Activated naive CD4-positive, alpha-beta T cell (primary cell): ENCODE results near the gene SEC14L3.
"Not testable (repeated sequence)": the region's sequence is repeated elsewhere in the genome, so short reads cannot be mapped to it uniquely, and the experiment has no call there.

ENCODE experiments used
- DNase-seq, 4 experiments: peaks; one replicate each; lab custom pipeline; 2025; lab: John Stamatoyannopoulos, UW

The SEC14L3 gene

DNA sequence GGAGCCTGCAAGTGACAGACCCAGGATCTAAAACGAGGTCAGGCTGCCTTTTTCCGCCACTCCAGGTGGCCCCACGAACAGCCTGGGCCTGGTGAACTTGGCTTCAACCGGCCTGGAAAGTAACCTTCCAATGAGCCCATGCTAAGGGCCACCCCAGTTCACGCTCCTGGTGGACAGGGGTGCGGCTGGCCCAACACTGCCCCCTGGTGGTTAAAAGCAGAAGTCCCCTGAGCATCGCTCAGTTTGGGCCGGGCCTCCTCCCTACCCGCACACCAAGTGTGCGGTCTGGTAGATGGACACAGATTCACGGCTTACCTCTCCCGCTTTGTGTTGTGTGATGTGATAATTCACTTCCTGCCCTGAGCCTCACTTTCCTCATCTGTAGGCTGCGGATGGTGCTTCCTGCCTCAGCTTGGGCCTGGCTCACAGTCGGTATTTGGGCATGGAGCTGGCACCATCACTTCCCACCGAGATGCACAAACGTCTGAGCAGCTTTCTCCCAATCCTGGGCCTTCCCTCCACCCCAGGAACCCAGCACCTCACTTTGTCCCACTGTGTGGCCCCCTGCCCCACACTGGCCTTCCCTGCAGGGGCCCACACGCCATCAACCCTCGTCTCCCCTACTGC is 13.7 kb upstream of the SEC14L3 start:
- DNase-seq: peak; percentile 59 to 67 (median 64)

DNA sequence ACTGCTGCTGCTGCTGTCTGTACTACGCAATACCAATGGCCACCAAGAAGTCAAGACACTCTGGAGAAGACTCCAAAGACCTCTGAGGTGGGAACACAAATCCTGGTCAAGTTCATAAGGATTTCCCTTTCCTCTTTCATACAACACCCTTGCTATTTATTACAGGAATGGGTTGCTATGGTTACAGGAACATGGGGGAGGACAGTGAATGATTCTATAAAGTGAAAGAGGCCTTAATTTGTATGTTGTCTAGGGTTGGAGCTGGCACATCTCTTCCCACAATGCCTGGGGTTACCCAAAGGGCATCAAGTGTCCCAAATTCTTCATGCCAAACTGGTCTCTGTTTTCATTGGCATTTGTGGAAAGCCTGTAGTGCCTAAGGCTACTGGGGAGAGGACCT is 11.4 kb upstream of the SEC14L3 start:
- no peak for DNase-seq

DNA sequence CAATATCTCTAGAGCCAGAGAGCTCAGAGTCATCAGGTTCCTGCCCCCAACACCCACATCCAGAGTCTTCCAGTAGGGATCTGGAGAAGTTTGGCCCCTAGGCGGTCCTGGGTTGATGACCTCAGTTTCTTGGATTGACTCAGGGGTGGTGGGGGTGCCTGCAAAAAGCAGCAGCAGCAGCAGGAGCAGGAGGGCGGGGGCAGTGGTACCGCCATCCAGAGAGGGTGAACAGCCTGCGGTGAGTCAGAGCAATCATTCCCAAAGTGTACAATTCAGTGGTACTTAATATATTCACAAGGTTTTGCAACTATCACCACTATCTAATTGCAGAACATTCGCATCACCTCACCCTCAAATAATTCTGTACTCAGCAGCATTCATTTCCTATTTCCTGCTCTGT is 9.9 kb upstream of the SEC14L3 start:
- no peak for DNase-seq

- DNase-seq: no peak
These were observed 8.2 kb upstream of the SEC14L3 start for GRCh38 chr22:30479981-30480380.

DNA sequence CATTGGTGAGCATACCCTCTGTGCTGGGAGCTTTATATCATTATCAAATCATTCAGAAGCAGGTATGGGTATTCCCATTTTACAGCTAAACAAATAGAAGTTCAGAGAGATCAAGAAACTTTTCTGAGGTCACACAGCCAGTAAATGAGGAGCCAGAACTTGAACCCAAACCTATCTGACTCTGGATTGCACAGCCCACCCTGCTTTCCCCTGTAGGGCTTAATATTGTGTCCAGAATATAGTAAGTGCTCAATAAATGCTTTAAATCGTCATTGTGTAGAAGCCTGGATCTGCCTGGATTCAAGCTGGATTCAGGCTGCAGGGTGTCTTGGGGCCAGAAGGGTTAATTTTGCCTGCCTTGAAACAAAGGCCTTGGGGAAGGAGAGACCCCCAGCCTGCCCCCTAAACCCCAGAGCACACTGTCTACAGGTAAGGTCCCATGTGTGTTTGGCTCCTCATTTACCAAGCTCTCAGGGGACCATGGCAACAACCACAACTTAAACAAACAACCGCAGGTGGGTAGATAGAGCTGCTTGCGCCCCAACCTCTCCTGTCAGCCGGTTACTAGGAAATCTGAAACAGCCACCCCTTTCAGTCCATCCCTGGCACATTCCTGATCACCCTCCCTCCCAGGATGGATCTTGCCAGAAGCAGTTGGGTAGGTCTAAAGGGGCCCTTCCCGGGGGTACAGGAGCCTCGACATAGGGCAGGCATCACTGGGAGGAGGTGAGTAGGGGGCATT is 3.0 kb upstream of the SEC14L3 start:
- DNase-seq: no peak

GRCh38 chr22:30474121-30474520 is 2.3 kb upstream of the SEC14L3 start:
- no peak for DNase-seq

DNA sequence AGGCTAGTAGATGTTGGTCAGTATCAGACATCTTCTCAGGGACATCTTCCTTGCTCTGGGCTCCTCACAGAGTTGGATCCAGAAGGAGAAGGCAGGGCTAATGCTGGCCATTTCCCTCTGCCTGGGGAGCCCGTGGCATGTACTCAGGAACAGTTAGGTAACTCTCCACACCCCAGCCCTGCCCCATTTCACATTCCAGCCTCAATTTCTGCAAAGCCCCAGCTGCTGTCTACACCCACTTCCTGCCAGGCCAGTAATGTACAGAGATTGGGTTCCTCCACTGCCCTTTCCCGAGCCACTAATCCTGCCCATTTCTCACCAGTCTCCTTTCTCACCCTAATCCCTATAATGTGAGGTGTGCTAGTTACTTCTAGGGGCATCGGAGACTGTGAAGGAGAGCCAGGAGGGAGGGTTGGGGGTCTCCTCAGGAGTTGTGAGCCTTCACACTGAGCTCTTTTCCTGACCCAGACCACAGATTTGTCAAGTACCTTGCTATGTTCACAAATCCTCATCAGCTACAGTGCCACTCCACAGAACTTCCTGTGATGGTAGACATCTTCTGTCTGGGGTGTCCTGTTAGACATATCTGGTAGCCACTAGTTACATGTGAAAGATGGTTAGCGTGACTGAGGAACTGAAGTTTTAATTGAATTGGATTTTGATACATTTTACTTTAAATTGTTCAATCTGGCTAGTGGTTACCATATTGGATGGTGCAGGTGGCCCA is 1.3 kb upstream of the SEC14L3 start:
- DNase-seq: no peak

DNA sequence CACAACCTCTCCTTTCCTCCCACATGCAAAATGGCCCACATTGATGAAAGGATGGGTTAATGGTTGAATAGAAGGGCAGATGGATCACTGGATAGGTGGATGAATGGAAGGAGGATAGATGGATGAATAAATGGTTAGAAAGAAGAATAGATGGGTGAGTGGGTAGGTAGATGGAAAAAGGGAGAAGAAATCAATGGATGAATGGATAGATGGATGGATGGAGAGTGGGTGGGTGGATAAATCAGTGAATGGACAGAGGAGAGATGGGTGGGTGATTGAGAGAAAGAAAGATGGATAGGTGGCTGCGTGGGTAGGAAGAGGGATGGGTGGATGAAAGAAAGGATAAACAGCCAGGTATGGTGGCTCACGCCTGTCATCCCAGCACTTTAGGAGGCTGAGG is 1.2 kb downstream of the SEC14L3 start:
- no peak for DNase-seq

GRCh38 chr22:30469165-30469564 is 2.7 kb downstream of the SEC14L3 start:
- DNase-seq: no peak

DNA sequence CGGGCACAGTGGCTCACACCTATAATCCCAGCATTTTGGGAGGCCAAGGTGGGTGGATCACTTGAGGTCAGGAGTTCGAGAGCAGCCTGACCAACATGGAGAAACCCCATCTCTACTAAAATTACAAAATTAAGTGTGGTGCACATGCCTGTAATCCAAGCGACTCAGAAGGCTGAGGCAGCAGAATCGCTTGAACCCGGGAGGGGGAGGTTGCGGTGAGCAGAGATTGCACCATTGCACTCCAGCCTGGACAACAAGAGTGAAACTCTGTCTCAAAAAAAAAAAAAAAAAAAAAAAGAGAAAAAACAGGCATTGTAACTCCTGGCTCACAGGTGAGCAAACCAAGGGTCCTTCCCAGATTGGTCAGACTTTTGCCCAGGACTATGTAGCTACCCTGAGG is 11.3 kb downstream of the SEC14L3 start:
- DNase-seq: not testable (repeated sequence)

GRCh38 chr22:30460147-30460546 is 11.7 kb downstream of the SEC14L3 start:
- no peak for DNase-seq

DNA sequence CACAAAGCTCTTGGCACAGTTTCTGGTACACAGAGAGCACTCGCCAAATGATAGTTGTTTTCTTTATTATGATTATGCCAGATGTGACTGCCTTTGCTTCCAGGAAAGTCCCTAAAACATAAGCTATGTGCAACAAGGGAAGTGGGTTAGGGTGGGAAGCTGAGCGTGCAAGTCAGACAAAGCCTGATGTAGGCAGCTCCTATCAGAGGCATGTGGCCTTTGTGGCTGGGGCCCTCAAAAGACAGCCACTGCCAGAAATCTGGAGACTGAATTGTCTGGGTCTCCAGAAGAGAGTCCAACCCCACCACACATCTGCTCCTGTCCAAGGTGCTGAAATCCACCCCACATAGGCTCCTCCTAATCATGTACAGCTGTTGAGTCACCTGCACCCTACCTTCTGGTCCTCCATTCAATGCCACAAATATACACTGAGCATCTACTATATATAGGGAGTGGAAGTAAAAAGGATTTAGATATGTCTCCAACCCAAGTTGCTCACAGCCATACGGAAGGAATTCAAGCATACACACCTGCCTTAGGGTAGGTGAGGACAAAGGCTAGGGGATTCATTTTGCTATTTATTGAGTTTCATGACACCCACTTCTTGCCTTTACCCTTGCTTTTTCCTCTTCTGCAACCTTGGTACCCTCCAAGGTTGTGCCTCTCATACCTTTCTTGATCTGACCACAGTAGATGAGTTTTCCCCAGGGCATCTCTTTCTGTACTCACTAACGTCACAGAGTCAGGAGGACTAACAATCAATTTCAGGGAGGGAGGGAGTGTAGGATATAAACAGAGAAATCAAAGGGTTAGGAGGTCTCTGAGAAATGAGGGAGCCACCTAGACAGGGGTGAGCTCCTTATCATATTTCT is 12.4 kb downstream of the SEC14L3 start:
- DNase-seq: no peak

DNA sequence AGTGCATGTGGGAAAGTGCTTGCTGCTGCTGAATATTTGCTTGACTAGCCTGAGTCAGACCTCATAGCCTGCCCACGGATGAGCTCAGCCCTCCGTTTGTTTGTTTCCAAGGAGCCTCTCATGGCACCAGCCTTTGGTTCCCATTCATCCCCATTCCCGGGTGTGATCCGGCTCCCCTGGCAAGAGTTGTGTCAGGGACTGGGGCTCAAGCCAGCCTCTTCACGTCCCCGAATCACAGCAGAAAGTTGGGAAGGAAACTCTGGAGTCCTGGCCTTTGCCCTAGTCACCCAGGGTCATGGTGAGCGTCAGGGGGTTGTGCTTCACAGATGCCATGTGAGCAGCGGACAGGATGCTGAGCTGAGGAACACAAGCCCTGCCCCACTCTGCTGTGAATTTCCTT is 13.8 kb downstream of the SEC14L3 start:
- DNase-seq: no peak

- DNase-seq: no peak
These were observed 16.6 kb downstream of the SEC14L3 start for GRCh38 chr22:30455075-30455840.

DNA sequence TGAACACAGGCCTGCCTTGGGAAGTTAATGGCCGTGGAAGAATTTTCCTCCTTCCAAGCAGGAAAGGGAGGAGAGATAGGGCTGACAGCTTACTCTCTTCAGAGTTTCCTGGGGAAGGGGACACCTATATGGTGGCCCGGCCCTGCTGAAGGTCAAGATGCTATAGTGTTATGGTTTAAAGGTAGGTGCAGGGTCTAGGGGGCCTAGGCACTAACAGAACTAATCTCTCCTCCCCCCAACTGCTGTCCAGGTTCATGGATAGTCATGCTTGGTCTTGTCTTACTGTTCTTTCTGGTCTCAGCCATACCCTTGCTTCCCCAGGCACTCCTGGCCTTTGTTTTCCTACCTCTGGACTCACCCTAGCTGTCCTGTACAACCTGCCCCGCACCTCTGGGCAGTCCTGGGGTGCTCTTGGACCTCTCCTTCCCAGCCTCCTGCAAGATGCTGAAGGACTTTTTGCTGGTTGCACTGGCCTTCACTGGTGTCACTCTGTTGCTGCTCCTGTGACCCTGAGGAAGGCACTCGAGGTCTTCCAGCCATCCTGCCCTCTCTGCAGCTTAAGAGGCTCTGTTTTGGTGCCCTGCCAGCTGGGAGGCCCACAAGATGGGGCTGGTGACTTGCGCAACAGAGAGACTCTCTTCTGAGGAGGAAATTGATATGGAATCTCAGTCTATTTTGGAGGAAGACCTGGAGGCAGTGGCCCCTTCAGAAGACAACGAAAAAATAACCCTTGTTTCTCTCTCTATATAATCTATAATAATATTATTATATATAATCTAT is 17.9 kb downstream of the SEC14L3 start:
- no peak for DNase-seq

DNA sequence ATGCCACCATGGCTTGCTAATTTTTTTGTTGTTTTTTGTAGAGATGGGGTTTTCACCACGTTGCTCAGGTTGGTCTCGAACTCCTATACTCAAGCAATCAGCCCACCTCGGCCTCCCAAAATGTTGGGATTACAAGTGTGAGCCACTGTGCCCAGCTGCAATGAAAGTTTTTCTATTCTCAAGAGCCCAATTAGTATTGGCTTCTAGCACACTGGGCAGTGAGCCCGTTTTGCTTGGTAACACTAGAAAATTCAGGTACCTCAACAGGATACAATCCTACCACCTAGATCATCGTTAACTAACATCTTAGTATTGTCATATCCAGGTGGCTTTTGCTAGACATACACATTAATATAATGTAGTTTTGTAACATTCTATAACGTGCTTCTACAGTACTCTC is 19.0 kb downstream of the SEC14L3 start:
- DNase-seq: no peak

DNA sequence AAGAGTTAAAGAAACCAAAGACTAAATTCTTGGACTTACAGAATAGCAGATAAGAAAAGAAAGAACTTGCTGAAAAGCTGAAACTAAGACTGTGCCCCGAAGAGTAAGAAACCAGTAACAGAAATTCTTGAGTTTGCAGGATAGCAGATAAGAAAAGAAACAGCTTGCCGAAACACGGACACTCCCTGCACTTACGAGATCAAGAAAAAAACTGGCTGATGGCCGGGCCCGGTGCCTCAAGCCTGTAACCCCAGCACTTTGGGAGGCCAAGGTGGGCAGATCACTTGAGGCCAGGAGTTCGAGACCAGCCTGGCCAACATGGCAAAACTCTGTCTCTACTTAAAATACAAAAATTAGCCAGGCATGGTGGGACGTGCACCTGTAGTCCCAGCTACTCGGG is 20.3 kb downstream of the SEC14L3 start:
- DNase-seq: not testable (repeated sequence)

DNA sequence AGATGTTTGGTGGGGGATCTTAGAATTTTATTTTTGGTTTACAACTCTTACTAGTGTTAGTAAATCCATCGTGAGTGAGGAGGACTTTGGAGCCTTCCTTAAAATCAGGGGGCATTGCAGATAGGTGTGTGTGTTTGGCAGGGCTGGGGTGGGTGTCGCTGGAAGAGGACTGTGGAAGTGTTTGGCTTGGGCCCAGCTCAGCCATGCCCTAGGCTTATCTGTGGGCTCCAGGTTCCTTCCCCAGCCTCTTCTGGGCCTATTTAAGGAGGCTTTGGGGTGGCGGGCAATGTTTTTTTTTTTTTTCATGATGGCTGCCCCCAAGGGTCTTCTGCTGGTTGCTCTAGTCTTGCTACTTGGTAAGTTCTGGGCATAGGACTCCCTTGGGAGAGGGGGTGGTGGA is 24.2 kb downstream of the SEC14L3 start:
- DNase-seq: no peak

DNA sequence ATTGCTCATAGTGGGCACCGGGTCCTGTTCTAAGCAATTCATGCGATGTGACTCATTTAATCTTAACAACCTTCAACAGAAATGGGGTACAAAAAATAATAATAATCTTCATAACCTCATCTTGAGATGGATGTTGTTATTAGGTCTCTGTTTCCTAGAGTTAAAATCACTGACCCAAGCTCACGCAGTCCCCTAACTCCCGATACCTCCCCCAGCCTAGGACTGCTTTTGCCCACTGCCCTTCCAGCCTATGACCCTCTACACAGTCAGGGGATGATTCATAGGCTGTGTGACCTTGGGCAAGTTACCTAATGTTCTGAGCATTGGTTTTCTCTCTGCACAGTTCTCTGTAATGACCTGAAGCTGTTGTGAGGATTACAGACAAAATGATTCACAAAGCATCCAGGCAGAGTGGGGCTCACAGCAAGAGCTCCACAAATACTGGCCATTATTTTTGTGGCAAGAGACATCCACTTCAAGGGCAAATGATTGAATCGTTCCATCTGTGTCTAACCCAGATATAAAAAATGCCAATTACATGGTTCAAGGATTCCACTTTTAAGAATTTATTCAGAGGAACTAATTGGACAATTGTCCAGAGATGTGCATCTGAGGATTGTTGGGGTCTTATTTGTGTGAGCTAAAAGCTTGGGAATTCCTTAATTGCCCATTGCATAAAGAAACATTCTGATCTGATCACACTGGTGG is 26.2 kb downstream of the SEC14L3 start:
- no peak for DNase-seq
